Measurements from ENCODE around the gene TRHDE. TPM values are rescaled to one million over a fixed set of nuclear protein-coding genes. Genes with fewer than 3 reads are reported as not detected.

Gene TRHDE
- total RNA-seq, 1 donor from 2014 or later = 0.64 TPM

GRCh38 chr12:72468505-72468904 is 196.3 kb downstream of the TRHDE start:
- H3K4me1 Mint-ChIP-seq (ENCODE audit: unreplicated experiment) = no peaks in the 10 kb centered on the region
- H3K27ac Mint-ChIP-seq (ENCODE audit: unreplicated experiment) = no peak overlapping the region
- H3K4me3 Mint-ChIP-seq (ENCODE audit: unreplicated experiment) = no peak overlapping the region
- H3K9me3 Mint-ChIP-seq (ENCODE audit: unreplicated experiment) = no peaks in the 10 kb centered on the region
- DNase-seq (ENCODE audit: extremely low spot score, unreplicated experiment) = no peak
- TF ChIP-seq CTCF (IDR thresholded peaks at IDR 0.05) = no peak
- H3K36me3 Mint-ChIP-seq (ENCODE audit: unreplicated experiment) = no peaks in the 10 kb centered on the region
- H3K27me3 Mint-ChIP-seq (ENCODE audit: unreplicated experiment) = no peaks in the 10 kb centered on the region

- H3K27me3 Mint-ChIP-seq (ENCODE audit: unreplicated experiment) = no peaks in the 10 kb centered on the region
- H3K36me3 Mint-ChIP-seq (ENCODE audit: unreplicated experiment) = no peaks in the 10 kb centered on the region
- TF ChIP-seq CTCF (IDR thresholded peaks at IDR 0.05) = no peak
- H3K9me3 Mint-ChIP-seq (ENCODE audit: unreplicated experiment) = no peaks in the 10 kb centered on the region
- DNase-seq (ENCODE audit: extremely low spot score, unreplicated experiment) = no peak
- H3K27ac Mint-ChIP-seq (ENCODE audit: unreplicated experiment) = no peak overlapping the region
- no peaks in the 10 kb centered on the region for H3K4me1 Mint-ChIP-seq (ENCODE audit: unreplicated experiment)
- H3K4me3 Mint-ChIP-seq (ENCODE audit: unreplicated experiment) = no peak overlapping the region
These were observed 199.6 kb downstream of the TRHDE start for GRCh38 chr12:72471806-72472205.

GRCh38 chr12:72472350-72472749 is 200.2 kb downstream of the TRHDE start:
- H3K4me3 Mint-ChIP-seq (ENCODE audit: unreplicated experiment) = no peak overlapping the region
- no peaks in the 10 kb centered on the region for H3K4me1 Mint-ChIP-seq (ENCODE audit: unreplicated experiment)
- H3K9me3 Mint-ChIP-seq (ENCODE audit: unreplicated experiment) = no peaks in the 10 kb centered on the region
- no peak for TF ChIP-seq CTCF (IDR thresholded peaks at IDR 0.05)
- no peak for DNase-seq (ENCODE audit: extremely low spot score, unreplicated experiment)
- H3K27me3 Mint-ChIP-seq (ENCODE audit: unreplicated experiment) = no peaks in the 10 kb centered on the region
- no peak overlapping the region for H3K27ac Mint-ChIP-seq (ENCODE audit: unreplicated experiment)
- no peaks in the 10 kb centered on the region for H3K36me3 Mint-ChIP-seq (ENCODE audit: unreplicated experiment)

GRCh38 chr12:72476301-72476700 is 204.1 kb downstream of the TRHDE start:
- Mint-ChIP-seq H3K4me3 (ENCODE audit: unreplicated experiment) (no peak overlapping the region), H3K9me3 (ENCODE audit: unreplicated experiment) (no peaks in the 10 kb centered on the region), H3K4me1 (ENCODE audit: unreplicated experiment) (no peaks in the 10 kb centered on the region), H3K36me3 (ENCODE audit: unreplicated experiment) (no peaks in the 10 kb centered on the region), H3K27me3 (ENCODE audit: unreplicated experiment) (no peaks in the 10 kb centered on the region), H3K27ac (ENCODE audit: unreplicated experiment) (no peak overlapping the region)
- no peak for DNase-seq (ENCODE audit: extremely low spot score, unreplicated experiment)
- no peak for TF ChIP-seq CTCF (IDR thresholded peaks at IDR 0.05)

- no peaks in the 10 kb centered on the region for H3K27me3 Mint-ChIP-seq (ENCODE audit: unreplicated experiment)
- TF ChIP-seq CTCF (IDR thresholded peaks at IDR 0.05) = no peak
- H3K27ac Mint-ChIP-seq (ENCODE audit: unreplicated experiment) = no peak overlapping the region
- H3K9me3 Mint-ChIP-seq (ENCODE audit: unreplicated experiment) = peaks cover 17% of the 10 kb centered on the region
- H3K36me3 Mint-ChIP-seq (ENCODE audit: unreplicated experiment) = no peaks in the 10 kb centered on the region
- no peaks in the 10 kb centered on the region for H3K4me1 Mint-ChIP-seq (ENCODE audit: unreplicated experiment)
- no peak for DNase-seq (ENCODE audit: extremely low spot score, unreplicated experiment)
- H3K4me3 Mint-ChIP-seq (ENCODE audit: unreplicated experiment) = no peak overlapping the region
These were observed 213.0 kb downstream of the TRHDE start for GRCh38 chr12:72485017-72485701.
